RWPE1 (cell line): Measurements from ENCODE around the gene MUC5AC.

Source experiments
- CTCF ChIA-PET: fragments of 350-600 bp; sonication (Branson Sonifier 250); formaldehyde crosslinking; extraction: SDS; loops from one replicate; lab custom pipeline; 2021; lab: Yijun Ruan, JAX
- POLR2A ChIA-PET: fragments of 400-600 bp; formaldehyde crosslinking; extraction: SDS; loops from one replicate; lab custom pipeline; 2020; ENCODE audit warnings: antibody characterized with exemption; ENCODE audit not compliant: low non-redundant PET; lab: Yijun Ruan, JAX
- DNase-seq: peaks from one replicate; pipeline ENCODE4 v3.0.0; 2012; ENCODE audit warnings: low spot score
- H3K27ac ChIP-seq: fragments of 450-650 bp; 2 replicates; pipeline ENCODE4 v1.5.1; 2017
- CTCF ChIP-seq: fragments of 450-650 bp; conservative IDR thresholded peaks from 2 replicates; pipeline ENCODE4 v1.5.1; 2017; ENCODE audit warnings: low read depth, mild to moderate bottlenecking

Gene MUC5AC

GRCh38 chr11:1226226-1226985 lies 68.7 kb downstream of the MUC5AC start:
- DNase-seq = no peak

DNA sequence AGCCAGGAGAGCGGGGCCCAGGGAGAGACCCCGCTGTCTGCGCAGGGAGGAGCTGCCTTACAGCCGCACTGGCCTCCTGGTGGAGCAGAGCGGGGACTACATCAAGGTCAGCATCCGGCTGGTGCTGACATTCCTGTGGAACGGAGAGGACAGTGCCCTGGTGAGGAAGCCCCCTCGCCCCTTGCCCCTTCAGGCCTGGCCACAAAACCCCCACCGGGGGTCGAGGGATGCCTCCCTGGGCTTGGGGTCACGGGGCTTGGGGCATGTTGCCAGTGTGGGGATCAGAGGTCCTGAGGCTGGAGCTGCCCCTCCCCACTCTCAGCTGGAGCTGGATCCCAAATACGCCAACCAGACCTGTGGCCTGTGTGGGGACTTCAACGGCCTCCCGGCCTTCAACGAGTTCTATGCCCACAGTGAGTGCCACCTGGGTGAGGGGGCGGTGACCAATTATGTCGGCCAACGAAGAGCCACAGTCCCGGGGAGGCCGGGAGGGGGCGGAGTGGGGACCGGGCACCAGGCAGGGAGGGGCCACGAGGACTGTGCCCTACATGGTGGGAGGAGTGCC lies 69.3 kb downstream of the MUC5AC start:
- no peak overlapping the region for H3K27ac ChIP-seq
- no peak for TF ChIP-seq CTCF
- ChIA-PET POLR2A (interaction anchor here (0.5 kb wide), 1 partner anchor 174 kb away, joined by 3 read pairs; no protein-coding TSS in a partner anchor), CTCF (interaction anchor here (0.5 to 0.9 kb wide), 2 partner anchors 11 to 366 kb away, joined by 3 read pairs; no protein-coding TSS in a partner anchor)
- no peak for DNase-seq

More at GRCh38 chr11:1226226-1226985, 68.7 kb downstream of the MUC5AC start:
- no peak overlapping the region for H3K27ac ChIP-seq
- CTCF ChIA-PET = interaction anchor here (0.5 kb wide), 1 partner anchor 367 kb away, joined by 3 read pairs; no protein-coding TSS in a partner anchor
- POLR2A ChIA-PET = no interaction called here
- no peak for TF ChIP-seq CTCF

GRCh38 chr11:1227551-1228100 lies 69.9 kb downstream of the MUC5AC start:
- CTCF ChIA-PET = interaction anchor here (0.6 to 0.9 kb wide), 2 partner anchors 11 to 185 kb away, joined by 3 read pairs; no protein-coding TSS in a partner anchor
- no peak for TF ChIP-seq CTCF
- POLR2A ChIA-PET = no interaction called here
- H3K27ac ChIP-seq = no peak overlapping the region
- DNase-seq = no peak

GRCh38 chr11:1228101-1228821 lies 70.5 kb downstream of the MUC5AC start:
- CTCF ChIA-PET = interaction anchor here (0.6 to 0.9 kb wide), 2 partner anchors 10 to 185 kb away, joined by 3 read pairs; no protein-coding TSS in a partner anchor
- no peak overlapping the region for H3K27ac ChIP-seq
- no peak for DNase-seq
- TF ChIP-seq CTCF = no peak
- POLR2A ChIA-PET = no interaction called here

GRCh38 chr11:1228921-1229451 lies 71.2 kb downstream of the MUC5AC start:
- CTCF ChIA-PET = interaction anchor here (0.6 to 2.4 kb wide), 2 partner anchors 7 to 372 kb away, joined by 5 to 9 read pairs; partner anchors contain the start of gene MUC5B
- POLR2A ChIA-PET = no interaction called here

More at GRCh38 chr11:1228921-1229451, 71.2 kb downstream of the MUC5AC start:
- TF ChIP-seq CTCF = no peak
- no peak overlapping the region for H3K27ac ChIP-seq
- DNase-seq = no peak
